ENCODE results near the gene BTLA. TPM values are rescaled to one million over a fixed set of nuclear protein-coding genes. Genes with fewer than 3 reads are reported as not detected.
A peak's percentile ranks its signal among the peaks of the same experiment; 100 is the strongest.

BTLA gene
- total RNA-seq, 1 donor from 2014 or later = 3.9 TPM

DNA sequence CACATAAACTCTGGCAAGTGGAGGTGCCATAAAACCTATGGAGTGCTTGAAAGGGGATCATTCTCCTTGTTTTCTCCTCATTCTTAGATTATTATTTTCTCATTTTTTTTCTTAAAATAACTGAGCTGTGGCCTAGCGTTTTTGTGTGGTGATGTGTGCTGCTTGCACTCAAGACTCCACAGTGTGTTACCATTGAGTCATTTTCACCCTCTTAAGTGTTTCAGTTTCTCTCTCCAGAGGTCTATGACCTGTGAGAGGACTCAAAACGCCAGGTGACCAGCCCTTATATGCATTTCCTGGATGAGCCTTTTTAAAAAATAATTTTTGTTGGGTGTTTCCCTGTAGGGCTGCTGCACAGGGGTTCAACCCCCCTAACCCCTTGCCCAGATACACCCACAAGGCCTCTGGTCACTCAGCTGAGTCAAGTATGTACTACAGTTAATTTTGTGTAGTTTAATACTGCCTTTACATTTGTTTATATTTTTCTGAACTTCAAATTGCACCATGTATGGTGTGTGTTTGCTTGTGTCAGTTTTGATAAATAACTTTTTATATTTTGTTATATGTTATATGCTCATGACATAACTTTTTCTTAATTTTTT, 15.4 kb upstream of the BTLA start:
- Histone ChIP-seq H3K27ac (no peak overlapping the region), H3F3A (ENCODE audit: low read depth) (no peaks in the 10 kb centered on the region)
- H3K4me1 Mint-ChIP-seq = no peaks in the 10 kb centered on the region

DNA sequence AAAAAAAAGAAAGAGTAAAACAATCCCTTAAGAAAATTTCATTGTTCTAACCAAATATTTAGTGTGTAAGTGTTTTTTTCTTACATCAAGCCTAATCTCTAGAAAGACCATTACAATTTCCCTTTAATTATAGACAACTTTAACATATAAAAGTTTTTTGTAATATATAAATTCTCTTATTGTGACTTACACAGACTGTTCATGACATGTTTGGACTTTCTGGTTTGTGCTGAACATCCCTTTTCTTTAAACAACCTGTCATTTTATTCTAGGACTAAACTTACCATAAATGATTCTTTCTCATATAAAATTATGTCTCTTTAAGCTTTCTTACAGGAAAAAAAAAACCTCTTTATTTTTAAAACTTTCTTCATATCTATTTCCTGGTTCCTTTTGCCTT, 13.0 kb upstream of the BTLA start:
- no peak overlapping the region for H3K4me3 Mint-ChIP-seq

More for the DNA sequence above, 15.4 kb upstream of the BTLA start:
- no peak overlapping the region for H3K4me2 ChIP-seq
- no peaks in the 10 kb centered on the region for H3K36me3 ChIP-seq
- no peak for DNase-seq (ENCODE audit: low spot score)
- H3K79me2 ChIP-seq (ENCODE audit: low read depth) = no peaks in the 10 kb centered on the region
- peaks cover 16% of the 10 kb centered on the region for H3K9me3 Mint-ChIP-seq
- TF ChIP-seq EZH2 (IDR thresholded peaks at IDR 0.05) (no peak), EZH2phosphoT487 (IDR thresholded peaks at IDR 0.05) (no peak)
- TF ChIP-seq, protein P1, sequence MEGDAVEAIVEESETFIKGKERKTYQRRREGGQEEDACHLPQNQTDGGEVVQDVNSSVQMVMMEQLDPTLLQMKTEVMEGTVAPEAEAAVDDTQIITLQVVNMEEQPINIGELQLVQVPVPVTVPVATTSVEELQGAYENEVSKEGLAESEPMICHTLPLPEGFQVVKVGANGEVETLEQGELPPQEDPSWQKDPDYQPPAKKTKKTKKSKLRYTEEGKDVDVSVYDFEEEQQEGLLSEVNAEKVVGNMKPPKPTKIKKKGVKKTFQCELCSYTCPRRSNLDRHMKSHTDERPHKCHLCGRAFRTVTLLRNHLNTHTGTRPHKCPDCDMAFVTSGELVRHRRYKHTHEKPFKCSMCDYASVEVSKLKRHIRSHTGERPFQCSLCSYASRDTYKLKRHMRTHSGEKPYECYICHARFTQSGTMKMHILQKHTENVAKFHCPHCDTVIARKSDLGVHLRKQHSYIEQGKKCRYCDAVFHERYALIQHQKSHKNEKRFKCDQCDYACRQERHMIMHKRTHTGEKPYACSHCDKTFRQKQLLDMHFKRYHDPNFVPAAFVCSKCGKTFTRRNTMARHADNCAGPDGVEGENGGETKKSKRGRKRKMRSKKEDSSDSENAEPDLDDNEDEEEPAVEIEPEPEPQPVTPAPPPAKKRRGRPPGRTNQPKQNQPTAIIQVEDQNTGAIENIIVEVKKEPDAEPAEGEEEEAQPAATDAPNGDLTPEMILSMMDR (IDR thresholded peaks at IDR 0.05) = no peak
- no peaks in the 10 kb centered on the region for H3K27me3 ChIP-seq
- no peak overlapping the region for H3K4me3 ChIP-seq
- H3K27ac Mint-ChIP-seq = no peak overlapping the region
- no peaks in the 10 kb centered on the region for H3K4me1 ChIP-seq
- no peak overlapping the region for H3K9ac ChIP-seq
- H3K4me3 Mint-ChIP-seq = no peak overlapping the region
- H4K20me1 ChIP-seq (ENCODE audit: low read depth) = no peaks in the 10 kb centered on the region
- H2AFZ ChIP-seq (replicated peaks) = no peak overlapping the region
- peaks cover 4% of the 10 kb centered on the region for H3K36me3 Mint-ChIP-seq
- peaks cover 13% of the 10 kb centered on the region for H3K9me3 ChIP-seq (ENCODE audit: low read depth)
- H3K27me3 Mint-ChIP-seq (ENCODE audit: insufficient read depth, low read depth) = no peaks in the 10 kb centered on the region

DNA sequence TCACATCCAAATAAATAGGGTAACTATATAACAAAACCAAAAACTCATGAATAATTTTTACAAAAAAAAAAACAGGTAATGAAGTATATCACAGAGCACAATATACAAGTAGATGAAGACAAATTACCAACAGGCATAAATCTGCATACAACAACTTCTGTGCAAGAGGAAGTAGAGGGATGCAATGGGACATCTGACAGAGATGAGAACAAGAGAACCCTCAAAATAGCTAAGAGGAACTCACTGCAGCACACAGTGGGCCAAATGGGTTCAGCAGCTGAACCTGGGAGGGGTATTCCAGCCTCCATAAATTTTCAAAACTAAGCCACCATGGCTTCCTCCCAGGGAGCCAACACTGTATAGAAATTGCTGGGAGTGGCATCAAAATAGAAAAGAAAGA, 9.6 kb upstream of the BTLA start:
- Mint-ChIP-seq H3K27ac (no peak overlapping the region), H3K9me3 (peaks cover 16% of the 10 kb centered on the region), H3K4me1 (no peaks in the 10 kb centered on the region), H3K4me3 (no peak overlapping the region), H3K36me3 (peaks cover 4% of the 10 kb centered on the region), H3K27me3 (ENCODE audit: insufficient read depth, low read depth) (no peaks in the 10 kb centered on the region)
- H3K4me2 ChIP-seq = no peak overlapping the region
- no peaks in the 10 kb centered on the region for H3K79me2 ChIP-seq (ENCODE audit: low read depth)
- no peaks in the 10 kb centered on the region for H3K4me1 ChIP-seq
- no peak for DNase-seq (ENCODE audit: low spot score)
- H3K9ac ChIP-seq = no peak overlapping the region
- no peak overlapping the region for H3K27ac ChIP-seq
- no peak overlapping the region for H2AFZ ChIP-seq (replicated peaks)
- H4K20me1 ChIP-seq (ENCODE audit: low read depth) = no peaks in the 10 kb centered on the region
- no peak overlapping the region for H3K4me3 ChIP-seq
- H3K36me3 ChIP-seq = no peaks in the 10 kb centered on the region
- no peaks in the 10 kb centered on the region for H3K27me3 ChIP-seq
- peaks cover 8% of the 10 kb centered on the region for H3K9me3 ChIP-seq (ENCODE audit: low read depth)
- H3F3A ChIP-seq (ENCODE audit: low read depth) = no peaks in the 10 kb centered on the region
- TF ChIP-seq EZH2 (IDR thresholded peaks at IDR 0.05) = no peak
- no peak for TF ChIP-seq EZH2phosphoT487 (IDR thresholded peaks at IDR 0.05)
- TF ChIP-seq, protein P1 (IDR thresholded peaks at IDR 0.05) = no peak

More for the DNA sequence above, 13.0 kb upstream of the BTLA start:
- TF ChIP-seq, protein P1 (IDR thresholded peaks at IDR 0.05) = no peak
- TF ChIP-seq EZH2 (IDR thresholded peaks at IDR 0.05) (no peak), EZH2phosphoT487 (IDR thresholded peaks at IDR 0.05) (no peak)
- peak; percentile 36 for DNase-seq (ENCODE audit: low spot score)
- Histone ChIP-seq H3K4me2 (no peak overlapping the region), H3K9ac (no peak overlapping the region), H3K4me1 (no peaks in the 10 kb centered on the region), H3K27ac (no peak overlapping the region), H2AFZ (replicated peaks) (no peak overlapping the region), H3K4me3 (no peak overlapping the region), H3K79me2 (ENCODE audit: low read depth) (no peaks in the 10 kb centered on the region), H3K27me3 (no peaks in the 10 kb centered on the region), H3K36me3 (no peaks in the 10 kb centered on the region), H3K9me3 (ENCODE audit: low read depth) (peaks cover 13% of the 10 kb centered on the region), H4K20me1 (ENCODE audit: low read depth) (no peaks in the 10 kb centered on the region), H3F3A (ENCODE audit: low read depth) (no peaks in the 10 kb centered on the region)
- H3K27ac Mint-ChIP-seq = no peak overlapping the region
- H3K27me3 Mint-ChIP-seq (ENCODE audit: insufficient read depth, low read depth) = no peaks in the 10 kb centered on the region
- peaks cover 18% of the 10 kb centered on the region for H3K9me3 Mint-ChIP-seq
- peaks cover 4% of the 10 kb centered on the region for H3K36me3 Mint-ChIP-seq
- H3K4me1 Mint-ChIP-seq = no peaks in the 10 kb centered on the region
